Endothelial cell of hepatic sinusoid (primary cell): ENCODE measurements around the gene OR51G1.

Source experiments
- in situ Hi-C: cut with HindIII; loops from 2 replicates; pipeline ENCODE4 v1.10.0; 2017; ENCODE audit warnings: low sequenced_read_pairs

The OR51G1 gene

DNA sequence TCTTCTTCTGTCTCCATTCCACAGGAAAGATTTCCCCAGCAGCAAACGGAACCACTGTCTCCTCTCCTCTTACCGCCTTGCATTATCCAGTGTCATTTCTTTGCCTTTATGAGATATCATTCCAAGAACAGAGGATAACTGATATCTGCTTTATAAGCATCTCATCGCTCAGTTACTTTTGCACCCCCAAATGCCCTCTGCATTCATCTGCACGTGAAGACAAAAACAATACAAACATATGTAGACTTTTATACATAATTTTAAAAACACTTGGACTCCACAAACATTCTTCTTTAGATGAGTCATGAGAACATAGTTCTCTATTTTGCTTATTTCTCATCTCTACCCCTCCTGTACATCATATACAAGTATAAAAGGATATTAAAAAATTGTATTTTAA is 43.0 kb downstream of the OR51G1 start:
- in situ Hi-C loops = no loop called here
